Prostate gland (tissue), 2 donors: ENCODE results near the gene ACTN4. TPM values are rescaled to one million over a fixed set of nuclear protein-coding genes. Genes with fewer than 3 reads are reported as not detected.

Experiments
- DNase-seq: peaks from one replicate; pipeline ENCODE4 v3.0.0-alpha.2; 2019; ENCODE audit warnings: low spot score
- H3K27ac ChIP-seq, 2 donors: fragments of 200-600 bp; sonication (generic); 2 replicates each; pipeline ENCODE4 v1.5.1; 2017 to 2019
- H3K27me3 ChIP-seq: fragments of 200-600 bp; sonication (generic); replicated peaks from 2 replicates; pipeline ENCODE4 v1.5.1; 2019; ENCODE audit not compliant: insufficient read depth
- H3K36me3 ChIP-seq, 2 donors: fragments of 200-600 bp; sonication (generic); 1 replicate in 1 of 2; 2 replicates in 1 of 2; pipeline versions ENCODE4 v1.5.1 to v1.8.1; 2017 to 2019
- H3K4me1 ChIP-seq: fragments of 200-600 bp; sonication (generic); replicated peaks from 2 replicates; pipeline ENCODE4 v1.5.1; 2019
- H3K4me3 ChIP-seq, 2 donors: fragments of 200-600 bp; sonication (generic); 2 replicates each; pipeline ENCODE4 v1.5.1; 2017 to 2019
- H3K9me3 ChIP-seq: fragments of 200-600 bp; sonication (generic); 2 replicates; pipeline ENCODE4 v1.5.1; 2017
- CTCF ChIP-seq, 4 experiments: fragments of 200-600 bp in 2 of 4; fragments of 450-650 bp in 2 of 4; sonication (generic) in 2 of 4; IDR thresholded peaks; 1 replicate in 3 of 4; 2 replicates in 1 of 4; pipeline ENCODE4 v1.5.1; 2016 to 2019; ENCODE audit warnings: antibody characterized with exemption in 4 of 4, mild to moderate bottlenecking in 2 of 4, moderate library complexity in 2 of 4
- POLR2A ChIP-seq: fragments of 450-650 bp; IDR thresholded peaks from one replicate; pipeline ENCODE4 v1.6.1; 2016; ENCODE audit warnings: antibody characterized with exemption, mild to moderate bottlenecking
- POLR2AphosphoS5 ChIP-seq: sonication (generic); formaldehyde crosslinking; IDR thresholded peaks from one replicate; pipeline ENCODE4 v1.6.1; 2017; ENCODE audit warnings: antibody characterized with exemption
- WGBS: methylation state at CpG from one replicate; pipeline ENCODE4 v1.1.5; 2018; 5-methylcytosine and 5-hydroxymethylcytosine counted together
- intact Hi-C: fragments of 100-400 bp; cut with DNase I; formaldehyde crosslinking; loops from one replicate; pipeline ENCODE4 v1.14.2; 2022
- total RNA-seq, 2 donors: library from RNA; depleted of rRNA; stranded (reverse); fragments of >200 nt; gene quantifications; one replicate each; pipeline ENCODE4 v1.1.0, GENCODE V29; 2016

Gene ACTN4
- total RNA-seq, 2 donors from 2014 or later, result 312 to 330 TPM

- intact Hi-C loops, result no loop called here
- 89% methylated on average over 11 of the region's 11 CpGs for WGBS
- no peak for DNase-seq
- H3K9me3 ChIP-seq, result no peaks in the 10 kb centered on the region
- no peak for TF ChIP-seq POLR2A
- no peak for TF ChIP-seq CTCF (IDR thresholded peaks at IDR 0.05)
- TF ChIP-seq POLR2AphosphoS5, result no peak
- no peaks in the 10 kb centered on the region for H3K27me3 ChIP-seq
- no peak overlapping the region for H3K4me3 ChIP-seq
- H3K36me3 ChIP-seq, result no peaks in the 10 kb centered on the region
- H3K27ac ChIP-seq, result peak overlapping the region; percentile 94 to 96
- peaks cover 34% of the 10 kb centered on the region for H3K4me1 ChIP-seq
Observed at GRCh38 chr19:38682195-38682867, 34.9 kb downstream of the ACTN4 start.

- Histone ChIP-seq H3K36me3 (no peaks in the 10 kb centered on the region), H3K9me3 (no peaks in the 10 kb centered on the region), H3K4me1 (peaks cover 34% of the 10 kb centered on the region), H3K27me3 (no peaks in the 10 kb centered on the region), H3K4me3 (no peak overlapping the region), H3K27ac (peak overlapping the region; percentile 94 to 96)
- 73% methylated on average over 7 of the region's 7 CpGs for WGBS
- intact Hi-C loops, result no loop called here
- DNase-seq, result no peak
- TF ChIP-seq POLR2AphosphoS5, result no peak
- no peak for TF ChIP-seq CTCF (IDR thresholded peaks at IDR 0.05)
- no peak for TF ChIP-seq POLR2A
Observed at GRCh38 chr19:38682872-38683392, 35.5 kb downstream of the ACTN4 start.

- Histone ChIP-seq H3K9me3 (no peaks in the 10 kb centered on the region), H3K4me1 (peaks cover 34% of the 10 kb centered on the region), H3K36me3 (no peaks in the 10 kb centered on the region), H3K27ac (peak overlapping the region; percentile 94 to 96), H3K4me3 (no peak overlapping the region), H3K27me3 (no peaks in the 10 kb centered on the region)
- WGBS, result 27% methylated on average over 10 of the region's 10 CpGs
- peak; percentile 92 for DNase-seq
- intact Hi-C loops, result no loop called here
- TF ChIP-seq POLR2A (peak; percentile 32), POLR2AphosphoS5 (peak; percentile 93), CTCF (IDR thresholded peaks at IDR 0.05) (no peak)
Observed at GRCh38 chr19:38683393-38684077, 36.1 kb downstream of the ACTN4 start.

- Histone ChIP-seq H3K36me3 (no peaks in the 10 kb centered on the region), H3K4me3 (no peak overlapping the region), H3K27ac (peak overlapping the region; percentile 94 to 96), H3K27me3 (no peaks in the 10 kb centered on the region), H3K9me3 (no peaks in the 10 kb centered on the region), H3K4me1 (peaks cover 34% of the 10 kb centered on the region)
- intact Hi-C loops, result no loop called here
- DNase-seq, result peak; percentile 65
- WGBS, result 13% methylated on average over 7 of the region's 7 CpGs
- TF ChIP-seq POLR2AphosphoS5 (no peak), CTCF (IDR thresholded peaks at IDR 0.05) (no peak), POLR2A (no peak)
Observed at GRCh38 chr19:38684078-38684861, 36.8 kb downstream of the ACTN4 start.
